ENCODE measurements around the gene CHL1.

CHL1 gene, protein sequence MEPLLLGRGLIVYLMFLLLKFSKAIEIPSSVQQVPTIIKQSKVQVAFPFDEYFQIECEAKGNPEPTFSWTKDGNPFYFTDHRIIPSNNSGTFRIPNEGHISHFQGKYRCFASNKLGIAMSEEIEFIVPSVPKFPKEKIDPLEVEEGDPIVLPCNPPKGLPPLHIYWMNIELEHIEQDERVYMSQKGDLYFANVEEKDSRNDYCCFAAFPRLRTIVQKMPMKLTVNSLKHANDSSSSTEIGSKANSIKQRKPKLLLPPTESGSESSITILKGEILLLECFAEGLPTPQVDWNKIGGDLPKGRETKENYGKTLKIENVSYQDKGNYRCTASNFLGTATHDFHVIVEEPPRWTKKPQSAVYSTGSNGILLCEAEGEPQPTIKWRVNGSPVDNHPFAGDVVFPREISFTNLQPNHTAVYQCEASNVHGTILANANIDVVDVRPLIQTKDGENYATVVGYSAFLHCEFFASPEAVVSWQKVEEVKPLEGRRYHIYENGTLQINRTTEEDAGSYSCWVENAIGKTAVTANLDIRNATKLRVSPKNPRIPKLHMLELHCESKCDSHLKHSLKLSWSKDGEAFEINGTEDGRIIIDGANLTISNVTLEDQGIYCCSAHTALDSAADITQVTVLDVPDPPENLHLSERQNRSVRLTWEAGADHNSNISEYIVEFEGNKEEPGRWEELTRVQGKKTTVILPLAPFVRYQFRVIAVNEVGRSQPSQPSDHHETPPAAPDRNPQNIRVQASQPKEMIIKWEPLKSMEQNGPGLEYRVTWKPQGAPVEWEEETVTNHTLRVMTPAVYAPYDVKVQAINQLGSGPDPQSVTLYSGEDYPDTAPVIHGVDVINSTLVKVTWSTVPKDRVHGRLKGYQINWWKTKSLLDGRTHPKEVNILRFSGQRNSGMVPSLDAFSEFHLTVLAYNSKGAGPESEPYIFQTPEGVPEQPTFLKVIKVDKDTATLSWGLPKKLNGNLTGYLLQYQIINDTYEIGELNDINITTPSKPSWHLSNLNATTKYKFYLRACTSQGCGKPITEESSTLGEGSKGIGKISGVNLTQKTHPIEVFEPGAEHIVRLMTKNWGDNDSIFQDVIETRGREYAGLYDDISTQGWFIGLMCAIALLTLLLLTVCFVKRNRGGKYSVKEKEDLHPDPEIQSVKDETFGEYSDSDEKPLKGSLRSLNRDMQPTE (N-terminal part only)

DNA sequence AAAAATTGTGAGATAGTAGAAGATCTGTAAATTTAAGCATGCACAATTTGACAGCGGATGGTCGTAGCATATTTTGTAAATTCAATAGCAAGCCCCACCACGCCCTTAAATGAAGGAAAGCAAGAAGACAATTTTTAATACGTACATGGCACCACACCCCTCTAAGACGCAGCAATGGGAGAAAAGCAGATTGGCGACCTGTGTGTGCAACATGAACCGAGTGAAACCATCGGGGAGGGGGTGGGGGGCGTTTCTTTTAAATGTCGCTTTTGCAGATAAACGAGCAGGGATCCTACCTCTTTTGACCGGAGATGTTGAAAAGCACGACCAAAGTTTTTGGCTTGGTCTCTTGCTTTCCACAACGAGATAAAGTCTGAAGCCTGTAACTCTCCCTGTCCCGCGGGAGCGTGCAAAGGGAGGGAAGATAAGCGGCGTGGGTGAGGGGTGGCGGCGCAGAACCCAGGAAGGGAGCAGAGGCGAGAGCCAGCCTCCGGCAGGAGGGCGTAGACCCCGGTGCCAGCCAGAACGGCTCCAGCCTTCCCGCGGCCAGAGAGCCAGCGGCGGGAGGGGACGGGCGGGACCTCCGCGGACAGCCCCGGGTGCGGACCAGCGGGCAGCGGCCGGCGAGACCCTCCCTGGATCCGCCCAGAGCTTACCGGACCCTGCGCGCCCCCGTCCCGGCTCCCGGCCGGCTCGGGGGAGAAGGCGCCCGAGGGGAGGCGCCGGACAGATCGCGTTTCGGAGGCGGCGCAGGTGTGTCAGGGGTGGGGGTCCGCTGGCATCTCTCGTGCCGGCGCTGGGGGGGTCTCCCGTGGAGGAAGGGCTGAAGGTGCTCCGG is at the start of gene CHL1:
Gene CHL1 (plus strand): TSS at position 453 of the 838 bp plus-strand sequence. CDS start 123,014 bp downstream, outside the sequence.
- no peak for DNase-seq (ENCODE audit: low spot score)

DNA sequence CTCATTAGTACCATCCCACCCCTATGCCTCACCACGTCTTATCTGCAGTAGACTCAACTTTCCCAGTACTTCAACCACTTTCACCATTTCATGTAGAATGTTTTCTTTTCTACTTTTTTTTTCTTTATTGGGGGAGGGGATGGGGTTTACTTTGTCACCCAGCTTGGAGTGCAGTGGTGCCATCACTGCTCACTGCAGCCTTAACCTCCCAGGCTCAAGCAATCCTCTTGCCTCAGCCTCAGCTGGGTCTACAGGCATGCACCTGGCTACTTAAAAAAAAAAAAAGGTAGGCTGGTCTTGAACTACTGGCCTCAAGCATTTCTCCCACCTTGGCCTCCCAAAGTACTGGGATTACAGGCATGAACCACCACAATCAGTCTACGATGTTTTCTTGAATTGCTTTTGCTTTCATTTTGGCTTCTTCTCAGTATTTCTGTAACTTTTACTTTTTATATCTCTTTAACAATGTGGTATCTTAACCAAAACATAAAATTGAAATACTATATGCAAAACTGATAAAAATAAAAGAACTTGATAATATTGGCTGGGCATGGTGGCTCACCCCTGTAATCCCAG is 44.9 kb upstream of the CHL1 start:
- DNase-seq (ENCODE audit: low spot score): no peak

DNA sequence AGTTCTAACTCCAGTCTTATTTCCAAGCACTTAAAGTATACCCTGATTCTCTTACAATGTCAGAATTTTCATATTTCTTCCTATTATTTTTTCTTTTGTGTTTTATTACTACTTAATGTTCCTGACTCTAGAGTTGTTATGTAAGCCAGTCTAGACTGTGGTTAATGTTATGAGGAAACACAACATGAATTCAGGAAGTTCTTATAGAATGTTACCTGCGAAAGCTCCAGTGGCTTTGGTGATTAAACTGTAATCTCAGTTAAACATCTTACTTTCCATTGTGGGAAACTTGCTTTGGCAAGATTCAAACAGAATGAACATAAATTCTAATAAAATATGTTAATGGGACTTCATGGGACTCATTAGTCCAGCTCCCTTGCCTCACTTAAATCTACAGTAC is 36.6 kb upstream of the CHL1 start:
- no peak for DNase-seq (ENCODE audit: low spot score)

DNA sequence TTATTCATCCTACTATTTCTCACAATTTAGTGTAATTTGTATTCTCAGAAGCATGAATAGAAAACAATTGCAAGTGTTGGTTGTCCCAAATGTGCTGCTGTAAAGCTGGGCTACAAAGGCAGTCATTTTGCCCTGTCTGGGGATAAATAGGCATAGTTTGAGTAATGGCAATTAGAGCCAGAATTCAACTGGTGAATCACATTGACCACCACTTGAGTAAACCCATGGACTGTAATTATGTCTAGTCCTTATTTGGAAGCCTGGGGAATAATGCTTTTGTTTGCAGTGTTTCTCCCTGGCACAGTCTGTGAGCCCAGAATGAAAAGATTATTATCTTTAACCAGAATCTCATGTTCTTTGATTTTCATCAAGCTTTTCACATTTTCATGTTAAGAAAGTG is 30.5 kb upstream of the CHL1 start:
- DNase-seq (ENCODE audit: low spot score): peak; percentile 10

DNA sequence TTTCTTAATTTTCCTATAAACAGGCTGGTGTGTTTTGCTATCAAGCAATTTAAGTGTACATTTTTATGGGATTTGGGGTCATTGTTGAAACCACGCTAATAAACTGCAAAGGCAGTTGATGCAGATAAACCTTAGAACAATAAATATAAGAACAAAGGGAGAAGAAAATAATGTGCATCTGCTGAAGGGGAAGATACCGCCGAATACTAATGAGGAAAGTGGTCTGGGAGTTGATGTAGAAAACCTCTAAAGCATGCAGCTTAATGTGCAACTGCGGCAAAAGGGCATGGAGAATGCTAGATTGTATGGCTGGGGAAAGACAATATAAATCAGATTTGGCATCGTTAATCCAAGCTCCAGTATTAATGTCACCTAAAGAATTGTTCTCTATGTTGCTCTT is 29.8 kb upstream of the CHL1 start:
- DNase-seq (ENCODE audit: low spot score): no peak

DNA sequence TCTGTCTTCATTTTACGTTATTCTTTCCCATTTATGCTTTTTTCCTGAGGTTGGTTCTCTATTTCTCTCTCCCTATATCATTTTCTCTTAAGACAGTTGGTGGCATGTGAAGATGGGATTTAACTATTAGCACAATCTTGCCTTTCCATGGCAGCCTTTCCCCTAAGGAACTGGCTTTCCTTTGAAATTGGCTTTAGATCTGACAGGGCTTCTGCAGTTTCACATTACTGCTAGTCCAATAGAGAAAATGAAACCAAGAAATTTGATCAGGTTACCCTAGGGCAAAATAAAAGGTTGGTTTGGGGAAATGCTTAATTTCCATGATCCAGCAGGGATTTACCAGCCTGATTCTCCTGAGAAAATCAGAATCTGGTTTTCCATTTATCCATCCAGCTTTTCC is 22.7 kb upstream of the CHL1 start:
- DNase-seq (ENCODE audit: low spot score): no peak

DNA sequence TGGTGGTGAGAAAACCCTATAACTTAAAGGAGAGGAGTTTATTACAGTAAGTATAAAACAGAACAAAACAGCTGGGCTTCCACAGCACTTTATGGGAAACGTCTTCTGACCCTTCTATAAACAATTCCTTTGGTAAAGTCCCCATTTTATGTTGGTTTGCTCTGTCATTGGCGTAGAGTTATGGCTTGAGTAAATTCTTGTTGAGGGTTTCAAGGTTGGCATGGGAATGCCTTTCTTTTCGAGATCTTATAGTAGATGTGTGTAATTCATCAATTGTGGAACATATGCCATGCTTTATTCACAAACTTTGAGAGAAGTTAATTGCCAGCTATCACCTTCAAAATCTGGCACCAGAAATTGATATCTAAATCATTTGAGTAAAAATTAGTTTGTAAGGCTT is 11.6 kb upstream of the CHL1 start:
- DNase-seq (ENCODE audit: low spot score): no peak

DNA sequence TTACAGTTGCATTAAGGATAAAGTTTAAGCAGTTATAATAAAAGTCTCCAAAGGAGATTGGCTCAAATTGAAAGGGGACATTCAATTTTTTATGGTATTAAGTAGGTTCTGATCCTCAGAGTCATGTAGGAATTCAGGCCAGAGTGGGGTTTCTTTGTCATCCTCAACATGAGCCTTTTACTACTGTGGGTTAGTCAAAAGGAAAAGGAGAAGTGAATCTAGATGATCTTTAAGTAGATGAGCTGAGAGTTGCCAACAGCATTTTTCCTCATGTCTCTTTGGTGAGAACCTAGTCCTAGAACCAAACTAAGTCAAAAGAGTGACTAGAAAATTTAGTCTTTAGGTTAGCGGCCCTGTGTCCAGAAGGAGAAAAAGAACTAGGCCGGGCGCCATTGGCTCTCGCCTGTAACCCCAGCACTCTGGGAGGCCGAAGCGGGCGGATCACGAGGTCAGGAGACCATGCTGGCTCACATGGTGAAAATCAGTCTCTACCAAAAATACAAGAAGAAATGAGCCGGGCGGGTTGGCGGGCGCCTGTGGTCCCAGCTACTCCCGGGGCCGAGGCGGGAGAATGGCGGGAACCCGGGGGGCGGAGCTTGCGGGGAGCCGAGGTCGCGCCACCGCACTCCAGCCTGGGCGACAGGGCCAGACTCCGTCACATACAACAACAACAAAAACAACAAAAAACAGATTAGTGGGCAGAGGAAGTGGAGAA is 4.2 kb upstream of the CHL1 start:
- DNase-seq (ENCODE audit: low spot score): no peak

DNA sequence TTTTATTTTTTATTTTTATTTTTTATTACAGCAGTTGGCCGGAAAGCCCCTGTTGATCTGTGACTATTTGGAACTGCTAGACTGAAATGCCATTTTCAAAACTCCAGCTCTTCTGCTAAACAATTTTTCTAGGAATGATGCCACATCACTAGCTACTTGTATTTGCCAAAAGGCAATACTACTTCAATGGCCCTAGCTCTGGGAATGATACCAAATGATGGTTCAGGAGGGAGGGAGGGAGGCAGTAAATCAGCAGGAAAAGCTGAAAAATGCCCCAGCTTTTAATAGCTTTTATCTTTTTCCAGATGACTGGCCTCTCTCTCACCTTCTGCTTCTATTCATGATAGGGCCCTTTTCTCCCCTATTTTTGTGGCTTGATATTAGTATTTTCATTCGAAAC is 2.6 kb upstream of the CHL1 start:
- DNase-seq (ENCODE audit: low spot score): no peak

DNA sequence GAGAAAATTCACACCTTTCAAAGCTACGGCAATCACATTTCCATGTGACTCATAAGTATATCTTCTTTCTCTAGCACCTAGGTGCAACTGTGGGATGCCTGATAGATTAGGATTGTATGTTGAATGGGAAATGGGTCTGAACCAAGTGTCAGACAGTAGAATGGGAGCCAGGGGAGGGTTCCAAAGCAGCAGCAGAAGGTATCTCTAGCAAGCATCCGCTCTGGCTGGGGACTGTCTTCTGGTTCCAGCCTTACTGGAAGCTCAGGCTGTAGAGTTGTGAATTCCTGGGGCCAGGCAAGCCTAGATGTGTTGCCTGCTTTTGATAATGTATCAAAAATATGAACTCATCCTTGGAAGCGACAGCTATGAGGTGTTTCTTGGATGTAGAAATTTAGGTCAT is 2.1 kb upstream of the CHL1 start:
- DNase-seq (ENCODE audit: low spot score): no peak

DNA sequence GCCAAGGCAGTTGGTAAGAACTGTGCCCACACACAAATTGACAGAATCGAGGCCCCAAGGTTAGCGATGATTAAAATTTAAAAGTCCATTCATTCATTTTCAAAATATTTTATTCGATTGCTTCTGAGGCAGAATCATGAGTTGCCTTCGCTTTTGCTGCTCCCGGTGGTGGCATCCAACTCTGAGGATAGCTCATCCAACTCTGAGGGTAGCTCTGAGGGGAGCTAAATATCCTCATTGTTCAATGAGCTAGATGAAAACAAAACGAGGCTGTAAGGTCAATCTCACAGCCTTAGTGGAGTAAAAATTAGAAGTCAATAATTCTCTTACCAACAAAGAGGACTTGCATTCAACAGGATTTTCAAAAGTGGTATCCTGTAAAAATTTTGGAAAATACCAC is 897 bp upstream of the CHL1 start:
- DNase-seq (ENCODE audit: low spot score): no peak

DNA sequence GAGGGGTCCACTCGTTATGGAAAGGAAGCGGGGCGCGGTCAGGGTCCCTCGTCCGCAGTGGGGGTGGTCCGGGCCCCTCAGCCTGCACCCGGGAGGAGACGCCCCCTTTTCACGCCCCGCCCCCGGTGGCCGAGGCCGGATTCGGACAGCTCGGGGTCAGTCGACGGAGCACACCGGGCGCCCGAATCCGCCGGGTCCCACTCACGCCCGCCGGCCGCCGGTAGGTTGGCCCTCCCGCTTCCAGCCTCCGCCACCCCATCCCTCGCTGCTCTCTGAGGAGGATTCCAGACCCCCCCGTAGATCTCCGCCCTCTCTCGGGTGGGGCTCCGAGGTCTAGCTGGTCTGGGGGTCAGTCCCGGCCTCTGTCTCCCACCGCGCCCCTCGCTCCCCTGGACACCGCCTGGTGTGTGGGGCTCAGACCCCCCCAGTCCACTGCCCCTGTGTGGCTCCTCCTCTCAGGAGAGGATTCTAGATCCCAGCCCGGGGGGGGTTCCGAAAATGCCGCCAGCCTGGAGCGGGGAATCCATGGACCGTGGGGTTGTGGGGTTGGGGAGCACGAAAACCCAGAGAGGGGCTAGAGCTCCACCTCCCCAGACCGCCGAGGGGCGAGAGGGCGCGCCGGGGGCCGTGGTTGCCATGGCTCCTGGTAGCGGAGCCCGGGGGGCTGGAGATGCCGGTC is 725 bp downstream of the CHL1 start:
- no peak for DNase-seq (ENCODE audit: low spot score)

DNA sequence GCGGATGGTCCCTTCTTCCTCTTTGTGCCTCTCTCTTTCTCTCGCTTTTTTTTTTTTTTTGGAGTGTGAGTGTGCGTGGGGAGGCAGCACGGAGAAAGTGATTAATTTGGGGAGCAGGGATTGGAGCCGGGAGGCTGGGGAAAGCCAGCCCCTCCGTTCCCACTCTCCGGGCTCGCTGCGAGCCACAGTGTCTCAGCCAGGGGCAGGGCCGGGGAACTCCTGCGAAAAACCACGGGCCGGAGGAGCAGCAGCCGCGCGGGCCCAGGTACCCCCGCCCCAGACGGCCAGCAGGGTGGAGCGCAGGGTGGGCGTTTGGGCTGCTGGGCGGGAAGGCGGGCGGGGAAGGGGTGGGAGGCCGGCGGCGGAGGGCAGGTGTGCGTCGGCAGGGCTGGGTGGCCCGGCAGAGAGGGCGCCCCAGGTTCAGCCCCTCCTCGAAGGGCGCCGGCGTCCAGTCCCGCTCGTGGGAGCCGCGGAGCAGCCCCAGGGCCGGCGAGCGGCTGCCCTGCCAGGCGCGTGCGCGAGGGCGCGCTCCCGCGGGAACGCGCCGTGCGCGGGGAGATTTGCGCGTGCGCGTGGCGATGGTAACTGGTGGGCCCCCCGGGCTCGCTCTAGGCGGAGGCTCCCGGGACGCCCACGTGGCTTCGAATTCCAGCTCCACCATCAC is 1.4 kb downstream of the CHL1 start:
- no peak for DNase-seq (ENCODE audit: low spot score)

DNA sequence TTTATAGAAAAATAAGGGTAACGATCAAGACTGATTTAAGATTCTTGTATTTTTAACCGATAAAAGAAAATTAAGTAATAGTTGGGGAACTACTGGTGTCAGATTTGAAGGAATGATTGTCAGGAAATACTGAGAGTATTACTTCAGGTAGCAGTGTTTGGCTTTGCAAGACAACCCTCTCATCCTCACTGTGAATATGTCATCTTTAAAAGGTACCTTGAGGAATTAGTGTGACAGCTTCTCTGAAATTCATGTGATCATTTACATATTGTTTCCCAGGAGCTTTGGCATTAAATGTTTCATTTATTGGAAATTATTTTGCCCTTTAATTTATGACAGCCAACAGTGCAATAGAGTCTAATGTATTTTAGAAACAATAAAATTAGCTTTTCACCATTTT is 3.3 kb downstream of the CHL1 start:
- DNase-seq (ENCODE audit: low spot score): no peak

DNA sequence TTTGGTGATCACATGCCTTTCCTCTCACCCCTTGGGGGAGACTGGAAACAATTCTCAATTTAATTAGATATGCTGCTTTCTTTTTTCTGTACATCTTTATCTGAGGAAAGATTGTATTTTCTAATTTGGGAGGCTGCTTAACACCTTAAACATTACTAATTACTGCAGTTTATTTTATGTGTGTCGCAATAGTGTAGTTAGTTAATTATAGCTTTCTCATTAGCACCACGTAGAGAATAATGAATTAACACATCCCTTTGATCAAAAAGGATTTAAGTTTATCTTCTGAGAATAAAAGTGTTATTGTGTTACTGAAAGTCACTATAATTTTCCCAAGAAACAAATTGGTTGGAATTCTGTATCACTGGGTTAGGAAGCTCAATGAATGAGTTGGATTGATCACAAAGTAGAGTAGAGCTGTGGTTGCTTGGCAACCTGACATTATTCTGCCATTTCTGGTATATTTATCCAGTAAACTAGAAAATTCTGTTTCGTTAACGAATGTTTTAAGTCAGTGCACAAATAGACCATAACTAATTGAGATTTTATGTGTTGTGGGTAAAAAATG is 4.3 kb downstream of the CHL1 start:
- DNase-seq (ENCODE audit: low spot score): no peak

DNA sequence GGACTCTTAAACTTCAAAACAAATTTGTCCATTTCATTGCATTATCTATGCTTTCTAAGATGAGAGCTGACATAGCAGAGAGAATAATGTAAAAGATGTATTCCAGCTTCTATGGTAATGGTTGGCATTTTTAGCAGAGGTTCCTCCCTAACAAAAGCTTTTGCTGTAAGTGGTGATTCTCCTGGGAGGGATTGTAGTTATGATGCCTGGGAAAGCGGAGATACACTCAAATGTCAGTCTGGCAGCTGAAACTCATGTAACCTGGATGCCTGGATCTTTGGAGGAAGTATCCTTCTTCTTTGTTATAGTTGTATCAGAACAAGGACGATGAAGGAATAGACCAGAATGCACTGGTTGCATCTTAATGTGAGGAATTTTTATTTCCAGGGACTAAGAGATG is 7.5 kb downstream of the CHL1 start:
- DNase-seq (ENCODE audit: low spot score): no peak

DNA sequence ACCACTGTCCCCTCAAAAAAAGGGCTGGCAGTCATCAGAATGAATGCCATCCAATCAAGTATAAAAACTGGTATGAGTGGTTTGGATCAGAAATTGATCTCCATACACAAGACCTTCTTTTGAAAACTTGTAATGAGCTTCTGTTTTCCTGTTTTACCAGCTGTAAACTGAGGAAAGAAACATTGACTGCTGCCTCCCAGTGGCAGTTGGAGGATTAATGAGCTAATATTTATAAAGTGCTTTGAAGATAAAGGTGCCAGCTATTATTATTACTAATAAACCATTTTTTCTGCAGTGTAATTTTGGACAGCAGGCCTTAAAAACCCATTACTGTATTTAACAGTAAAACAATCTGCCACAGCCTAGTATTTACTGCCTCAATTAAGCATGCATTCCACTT is 11.4 kb downstream of the CHL1 start:
- no peak for DNase-seq (ENCODE audit: low spot score)

DNA sequence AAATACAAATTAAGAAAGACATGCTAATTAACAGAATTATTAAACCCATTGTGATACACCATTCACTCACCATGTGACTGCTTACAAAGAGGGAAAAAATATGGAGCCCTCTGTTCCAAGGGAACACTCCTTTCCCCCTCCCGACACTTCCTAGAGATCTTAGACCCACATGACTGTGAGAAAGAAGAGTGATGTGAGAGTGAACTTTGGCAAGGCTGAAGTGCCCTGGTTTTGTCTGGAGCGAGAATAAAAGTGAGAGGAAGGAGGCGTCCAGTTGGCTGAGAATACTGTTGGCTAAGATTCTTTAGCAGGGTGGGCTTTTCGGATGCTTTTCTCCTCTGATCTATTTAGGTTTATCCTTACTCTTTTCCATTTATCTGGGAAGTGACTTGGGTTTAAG is 14.1 kb downstream of the CHL1 start:
- no peak for DNase-seq (ENCODE audit: low spot score)

DNA sequence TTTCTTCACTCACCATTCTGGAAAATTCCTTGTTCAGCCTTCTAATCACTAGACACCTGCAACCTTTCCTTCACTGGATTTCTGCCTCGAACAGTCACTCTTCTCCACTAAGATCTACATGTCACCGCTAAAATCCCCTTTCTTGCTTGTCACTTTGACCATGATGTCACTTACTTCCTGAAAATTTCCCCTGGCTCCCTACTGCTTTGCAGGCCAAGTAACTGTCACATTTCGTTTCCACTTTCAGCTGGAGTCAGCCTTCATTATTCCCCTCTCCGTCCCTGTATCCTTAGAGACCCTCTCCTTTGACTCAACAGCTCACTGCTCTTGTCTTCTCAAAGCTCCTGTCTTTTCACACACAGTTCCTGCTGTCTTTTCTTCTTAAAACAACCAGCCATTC is 15.9 kb downstream of the CHL1 start:
- DNase-seq (ENCODE audit: low spot score): no peak
